HG03135 (cell line): ENCODE data around the gene PGA5.
"Not testable (repeated sequence)": the region's sequence is repeated elsewhere in the genome, so short reads cannot be mapped to it uniquely, and the experiment has no call there.

Experiments used
- ATAC-seq: cut with Tn5 transposase; IDR thresholded peaks from one replicate; pipeline ENCODE4 v1.9.1; 2021; ENCODE audit warnings: mild to moderate bottlenecking, moderate library complexity; ENCODE audit not compliant: unreplicated experiment

The PGA5 gene

GRCh38 chr11:61222692-61223091 lies 18.3 kb upstream of the PGA5 start:
- not testable (repeated sequence) for ATAC-seq

- ATAC-seq = not testable (repeated sequence)
Observed at GRCh38 chr11:61226457-61227137, 14.4 kb upstream of the PGA5 start.

- ATAC-seq = not testable (repeated sequence)
Observed at GRCh38 chr11:61229458-61229857, 11.5 kb upstream of the PGA5 start.

GRCh38 chr11:61231033-61231432 lies 9.9 kb upstream of the PGA5 start:
- not testable (repeated sequence) for ATAC-seq

- not testable (repeated sequence) for ATAC-seq
Observed at GRCh38 chr11:61231585-61231984, 9.4 kb upstream of the PGA5 start.

DNA sequence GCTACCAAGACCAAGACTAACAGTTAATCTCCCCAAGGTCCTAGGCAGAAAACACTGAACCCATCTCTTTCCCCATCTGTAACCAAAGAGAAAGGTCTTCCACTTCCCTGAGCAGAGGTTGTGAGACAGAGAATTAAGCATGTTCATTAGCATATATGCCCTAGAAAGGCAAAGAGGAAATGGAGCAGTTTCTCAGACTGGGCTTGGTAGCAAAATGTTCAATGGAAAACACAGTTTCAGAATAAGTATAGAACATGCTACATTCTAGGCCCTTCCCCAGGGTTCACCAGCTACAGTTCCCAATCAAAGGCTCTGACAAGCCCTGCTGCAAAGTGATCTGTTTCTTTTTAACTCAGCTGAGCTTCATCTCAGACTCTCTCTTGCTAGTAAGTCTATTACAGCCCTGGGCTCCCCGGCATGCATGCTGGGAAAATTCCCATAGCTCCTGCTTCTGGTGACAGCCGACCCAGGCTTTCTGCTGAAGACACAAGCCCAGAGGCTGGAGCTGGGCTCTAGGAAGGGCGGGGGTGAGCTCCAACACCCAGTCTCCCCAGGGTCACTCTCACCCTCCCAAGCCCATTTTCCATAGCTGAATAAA lies 8.3 kb upstream of the PGA5 start:
- not testable (repeated sequence) for ATAC-seq

GRCh38 chr11:61237130-61237529 lies 3.8 kb upstream of the PGA5 start:
- ATAC-seq = not testable (repeated sequence)

DNA sequence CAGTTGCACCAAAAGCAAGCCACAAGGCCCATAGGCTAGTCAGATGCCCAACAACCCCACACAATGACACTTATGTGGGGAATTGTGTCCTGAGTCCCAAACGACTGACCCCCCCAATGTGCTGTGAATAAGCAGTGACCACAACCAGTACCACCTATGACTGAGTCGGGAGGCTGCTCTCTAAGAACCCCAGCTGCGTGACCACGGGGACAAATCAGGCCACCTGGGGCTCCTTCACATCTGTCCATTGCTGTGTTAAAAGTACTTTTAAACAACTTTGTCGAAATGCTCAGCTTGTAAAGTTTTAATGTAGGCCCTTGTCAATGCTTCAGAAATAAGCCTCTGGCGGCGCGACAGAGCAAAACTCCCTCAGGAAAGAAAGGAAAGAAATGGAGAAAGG lies 687 bp upstream of the PGA5 start:
- not testable (repeated sequence) for ATAC-seq

DNA sequence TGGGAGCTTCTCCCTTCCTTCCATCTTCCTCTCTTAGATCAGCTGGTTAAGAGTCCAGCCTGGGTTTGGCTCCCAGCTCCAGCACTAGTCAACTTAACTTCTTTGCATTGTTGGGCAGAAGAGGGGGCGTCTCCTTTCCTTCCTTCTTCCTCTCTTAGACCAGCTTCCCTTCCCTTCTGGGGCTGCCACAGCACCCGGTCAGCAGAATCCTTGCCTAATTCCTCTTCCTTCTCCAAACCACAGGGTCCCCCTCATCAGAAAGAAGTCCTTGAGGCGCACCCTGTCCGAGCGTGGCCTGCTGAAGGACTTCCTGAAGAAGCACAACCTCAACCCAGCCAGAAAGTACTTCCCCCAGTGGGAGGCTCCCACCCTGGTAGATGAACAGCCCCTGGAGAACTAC lies 551 bp downstream of the PGA5 start:
- not testable (repeated sequence) for ATAC-seq

GRCh38 chr11:61245284-61245964 lies 4.4 kb downstream of the PGA5 start:
- not testable (repeated sequence) for ATAC-seq

- not testable (repeated sequence) for ATAC-seq
Observed at GRCh38 chr11:61248071-61248470, 7.1 kb downstream of the PGA5 start.

DNA sequence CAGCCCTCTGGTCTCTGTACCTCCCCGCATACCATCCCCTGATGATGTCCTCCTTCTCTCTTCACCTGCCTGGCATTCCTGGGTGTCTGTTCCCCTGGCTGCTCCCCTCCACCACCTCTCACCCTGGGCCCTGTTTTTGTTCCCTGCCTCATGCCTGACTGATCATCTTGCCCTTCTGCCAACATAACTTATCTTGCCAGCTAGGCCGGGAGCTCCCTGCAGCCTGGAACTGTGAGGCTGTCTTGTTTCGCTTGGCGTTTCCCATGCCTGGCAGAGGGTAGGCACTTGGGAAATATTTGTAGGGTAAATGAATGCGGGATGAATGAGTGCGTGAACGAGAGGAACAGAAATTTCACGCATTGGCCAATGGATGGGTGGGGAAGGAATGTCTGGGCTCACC lies 8.2 kb downstream of the PGA5 start:
- not testable (repeated sequence) for ATAC-seq

- not testable (repeated sequence) for ATAC-seq
Observed at GRCh38 chr11:61250796-61251765, 10.1 kb downstream of the PGA5 start.

- ATAC-seq = not testable (repeated sequence)
Observed at GRCh38 chr11:61252332-61252731, 11.4 kb downstream of the PGA5 start.

- peak; percentile 70 for ATAC-seq
Observed at GRCh38 chr11:61254403-61255025, 13.5 kb downstream of the PGA5 start.

- no peak for ATAC-seq
Observed at GRCh38 chr11:61256710-61257482, 15.9 kb downstream of the PGA5 start.

DNA sequence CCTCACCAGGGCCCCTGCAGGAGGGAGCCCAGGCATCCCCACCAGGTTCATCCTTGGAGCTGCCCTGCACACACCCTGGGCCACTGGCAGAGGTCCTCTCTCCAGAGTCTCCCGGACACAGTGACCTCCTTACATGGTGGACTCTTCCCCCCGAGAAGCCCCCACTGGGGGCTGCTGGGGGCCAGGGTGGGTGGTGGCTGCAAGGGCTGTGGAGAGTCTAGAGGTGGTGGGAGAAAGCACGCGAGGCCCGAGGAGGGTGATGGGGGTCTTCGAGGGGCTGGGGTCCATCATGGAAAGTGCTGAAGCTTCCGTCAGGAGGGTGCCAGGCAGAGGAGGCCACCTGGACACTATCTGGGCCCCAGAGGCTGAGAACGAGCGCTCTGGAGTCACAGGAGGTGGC lies 17.6 kb downstream of the PGA5 start:
- no peak for ATAC-seq

GRCh38 chr11:61259363-61259762 lies 18.4 kb downstream of the PGA5 start:
- ATAC-seq = no peak

DNA sequence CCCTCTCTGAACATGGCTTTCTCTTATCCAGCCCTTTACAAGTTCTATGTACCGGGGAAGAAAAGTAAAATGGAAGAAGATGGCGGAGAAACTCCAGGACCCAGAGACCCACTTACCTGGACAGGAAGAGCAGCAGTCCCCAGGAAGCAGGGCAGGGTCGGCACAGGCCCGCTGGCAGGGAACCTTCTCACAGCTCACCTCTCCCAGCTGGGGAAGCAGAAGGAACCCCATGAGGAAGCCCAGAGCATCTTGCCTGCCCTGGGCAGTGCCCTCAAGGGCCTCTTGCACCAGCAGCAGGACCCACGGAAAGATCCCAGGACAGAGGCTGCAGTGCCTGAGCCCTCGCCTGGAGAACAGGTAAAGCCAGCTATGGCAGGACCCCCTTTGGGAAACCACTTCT lies 23.4 kb downstream of the PGA5 start:
- ATAC-seq = no peak

DNA sequence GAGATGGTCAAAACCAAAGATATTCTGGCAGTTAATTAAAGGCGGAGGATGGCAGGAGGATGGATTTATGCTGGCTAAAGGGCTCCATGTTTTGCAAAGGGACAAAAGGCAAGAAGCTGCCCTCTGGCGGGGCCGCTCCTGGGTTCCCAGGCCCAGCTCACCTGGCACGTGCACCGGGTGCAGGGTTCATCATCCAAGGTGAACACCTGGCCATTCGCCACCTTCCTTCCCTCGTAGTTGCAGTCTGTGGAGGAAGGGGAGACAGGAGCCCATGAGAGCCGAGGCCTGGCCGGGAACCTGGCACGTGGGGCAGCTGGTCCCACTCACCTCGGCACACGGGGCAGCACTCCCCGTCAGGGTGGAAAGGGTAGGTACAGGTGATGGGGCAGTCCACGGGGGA lies 23.8 kb downstream of the PGA5 start:
- no peak for ATAC-seq
